B cell (primary cell): ENCODE results near the gene MCHR2. TPM values are rescaled to one million over a fixed set of nuclear protein-coding genes. Genes with fewer than 3 reads are reported as not detected.

Source experiments
- ATAC-seq: fragments of 200-7000 bp; cut with Tn5 transposase; one replicate; pipeline ENCODE4 v1.10.0; 2021; ENCODE audit warnings: low read depth, mild to moderate bottlenecking, moderate number of reproducible peaks, moderate library complexity
- CTCF ChIA-PET: fragments of 350-600 bp; sonication (Branson Sonifier 250); formaldehyde crosslinking; loops from one replicate; lab custom pipeline; 2021; ENCODE audit warnings: antibody characterized with exemption, inconsistent platforms; lab: Charles Lee
- POLR2A ChIA-PET: fragments of 350-600 bp; sonication (Branson Sonifier 250); formaldehyde crosslinking; loops from one replicate; lab custom pipeline; 2021; ENCODE audit warnings: antibody characterized with exemption; lab: Charles Lee
- DNase-seq: peaks from one replicate; pipeline ENCODE4 v3.0.0; 2013
- H2AFZ ChIP-seq: 2 replicates; pipeline ENCODE4 v1.6.1; 2012; ENCODE audit warnings: mild to moderate bottlenecking, low read depth, low read length; ENCODE audit not compliant: insufficient read depth, poor library complexity, severe bottlenecking
- H3K27ac ChIP-seq, 2 donors: 1 replicate in 1 of 2; 2 replicates in 1 of 2; pipeline ENCODE4 v1.5.1; 2012 to 2013; ENCODE audit warnings: low read length in 2 of 2, mild to moderate bottlenecking in 2 of 2, moderate library complexity in 1 of 2
- H3K27me3 ChIP-seq, 4 experiments: fragments of 200-600 bp in 1 of 4; sonication (generic) in 1 of 4; replicated peaks in 1 of 4; 1 replicate in 2 of 4; 2 replicates in 2 of 4; pipeline versions ENCODE4 v1.6.1 to v1.7.0; 2013 to 2016; ENCODE audit warnings: low read length in 3 of 4, mild to moderate bottlenecking in 2 of 4, mixed read lengths in 1 of 4, moderate library complexity in 1 of 4; ENCODE audit not compliant: insufficient read depth in 4 of 4, control insufficient read depth in 3 of 4; ENCODE audit errors: control extremely low read depth in 1 of 4
- H3K36me3 ChIP-seq, 2 experiments: replicated peaks in 1 of 2; 1 replicate in 1 of 2; 2 replicates in 1 of 2; pipeline versions ENCODE4 v1.6.1 to v1.7.1; 2013; ENCODE audit warnings: low read length in 1 of 2; ENCODE audit not compliant: insufficient read depth in 2 of 2, control insufficient read depth in 1 of 2; ENCODE audit errors: control extremely low read depth in 1 of 2, extremely low read depth in 1 of 2
- H3K4me1 ChIP-seq, 2 donors: fragments of 200-600 bp in 1 of 2; sonication (generic) in 1 of 2; 1 replicate in 1 of 2; 2 replicates in 1 of 2; pipeline versions ENCODE4 v1.5.1 to v1.6.1; 2013 to 2017; ENCODE audit warnings: low read length in 2 of 2; ENCODE audit not compliant: control insufficient read depth in 2 of 2, insufficient read depth in 2 of 2
- H3K4me2 ChIP-seq: replicated peaks from 2 replicates; pipeline ENCODE3; 2012; ENCODE audit warnings: mild to moderate bottlenecking, low read depth, low read length; ENCODE audit not compliant: poor library complexity, severe bottlenecking
- H3K4me3 ChIP-seq, 5 experiments: fragments of 200-600 bp in 1 of 5; sonication (generic) in 1 of 5; 1 replicate in 3 of 5; 2 replicates in 2 of 5; pipeline versions ENCODE4 v1.5.1 to v1.7.0; 2011 to 2016; ENCODE audit warnings: low read length in 4 of 5, mild to moderate bottlenecking in 4 of 5, low read depth in 2 of 5, control low read depth in 1 of 5, moderate library complexity in 1 of 5; ENCODE audit not compliant: insufficient read depth in 1 of 5; ENCODE audit errors: control extremely low read depth in 1 of 5, extremely low read depth in 1 of 5
- H3K79me2 ChIP-seq: fragments of 200-600 bp; sonication (generic); one replicate; pipeline ENCODE4 v1.6.0; 2016; ENCODE audit warnings: low read length; ENCODE audit not compliant: control insufficient read depth, insufficient read depth
- H3K9ac ChIP-seq: fragments of 200-600 bp; sonication (generic); 2 replicates; pipeline ENCODE4 v1.6.1; 2017; ENCODE audit warnings: mild to moderate bottlenecking, low read length, moderate library complexity
- H3K9me3 ChIP-seq, 3 donors: one replicate each; pipeline versions ENCODE4 v1.6.1 to v1.7.1; 2013; ENCODE audit warnings: low read length in 2 of 3; ENCODE audit not compliant: control insufficient read depth in 2 of 3, insufficient read depth in 1 of 3; ENCODE audit errors: control extremely low read depth in 1 of 3
- H4K20me1 ChIP-seq: 2 replicates; pipeline ENCODE4 v1.6.0; 2012; ENCODE audit warnings: mild to moderate bottlenecking, low read length; ENCODE audit not compliant: insufficient read depth, control insufficient read depth, poor library complexity, severe bottlenecking
- H3K27ac Mint-ChIP-seq: one replicate; pipeline ENCODE4 v1.8.0; 2021; ENCODE audit warnings: mixed read lengths
- H3K27me3 Mint-ChIP-seq: one replicate; pipeline ENCODE4 v1.8.0; 2021; ENCODE audit warnings: mixed read lengths
- H3K4me1 Mint-ChIP-seq: one replicate; pipeline ENCODE4 v1.8.0; 2021; ENCODE audit warnings: mixed read lengths
- H3K4me3 Mint-ChIP-seq: one replicate; pipeline ENCODE4 v1.8.0; 2021; ENCODE audit warnings: mixed read lengths
- H3K9me3 Mint-ChIP-seq: one replicate; pipeline ENCODE4 v1.8.0; 2022; ENCODE audit warnings: mixed read lengths; ENCODE audit not compliant: insufficient read depth
- CTCF ChIP-seq: fragments of 200-600 bp; IDR thresholded peaks from one replicate; pipeline ENCODE4 v1.8.0; 2022; ENCODE audit warnings: antibody characterized with exemption, mild to moderate bottlenecking
- EZH2 ChIP-seq: IDR thresholded peaks from 2 replicates; pipeline ENCODE4 v1.6.1; 2012; ENCODE audit warnings: borderline replicate concordance, low read depth, mild to moderate bottlenecking, moderate library complexity, low read length; ENCODE audit not compliant: insufficient read depth, poor library complexity, severe bottlenecking
- WGBS: methylation state at CpG from one replicate; pipeline ENCODE4 v1.1.5; 2013; ENCODE audit warnings: missing lambda C conversion rate; ENCODE audit not compliant: insufficient coverage; 5-methylcytosine and 5-hydroxymethylcytosine counted together
- intact Hi-C: fragments of 100-400 bp; cut with micrococcal nuclease; formaldehyde crosslinking; loops from one replicate; pipeline ENCODE4 v1.10.0; 2022
- polyA plus RNA-seq: library from polyadenylated mRNA; depleted of rRNA; stranded (reverse); fragments of >200 nt; gene quantifications from 2 replicates; pipeline ENCODE4 v1.2.3, GENCODE V29; 2012
- total RNA-seq, 2 donors: library from RNA; stranded (reverse); fragments of 120-200 nt in 1 of 2; gene quantifications; 1 replicate in 1 of 2; 2 replicates in 1 of 2; pipeline versions ENCODE4 v1.2.3 to v1.2.4, GENCODE V29; 2013 to 2022

MCHR2 gene
- total and polyA plus RNA-seq, 2 donors (not counting 1 experiment from before 2014, with no cell fraction given): not detected

- POLR2A ChIA-PET: no interaction called here
- WGBS: 78% methylated on average over 1 of the region's 1 CpG
- H3K27me3 Mint-ChIP-seq: peaks cover 40% of the 10 kb centered on the region
Observed at GRCh38 chr6:99995916-99996315, 1.9 kb upstream of the MCHR2 start.

GRCh38 chr6:99993146-99993532 is 884 bp downstream of the MCHR2 start:
- Mint-ChIP-seq H3K9me3 (no peaks in the 10 kb centered on the region), H3K27ac (no peak overlapping the region), H3K4me1 (no peaks in the 10 kb centered on the region), H3K27me3 (peaks cover 37% of the 10 kb centered on the region), H3K4me3 (no peak overlapping the region)
- no peak overlapping the region for H3K27ac ChIP-seq
- H3K9me3 ChIP-seq: peaks cover 0 to 3% (median 0%) of the 10 kb centered on the region in 3 donors
- TF ChIP-seq CTCF (no peak), EZH2 (no peak)
- no peaks in the 10 kb centered on the region for H3K36me3 ChIP-seq
- H3K9ac ChIP-seq: no peak overlapping the region
- H2AFZ ChIP-seq: no peak overlapping the region
- intact Hi-C loops: no loop called here
- H3K79me2 ChIP-seq: no peaks in the 10 kb centered on the region
- no peak overlapping the region for H3K4me3 ChIP-seq
- ChIA-PET POLR2A (no interaction called here), CTCF (interaction anchor here (0.7 kb wide), 1 partner anchor 104 kb away, joined by 4 read pairs; no protein-coding TSS in a partner anchor)
- no peak for ATAC-seq
- H3K27me3 ChIP-seq: peaks cover 0 to 32% (median 3%) of the 10 kb centered on the region in 4 experiments
- no peak for DNase-seq
- no peak overlapping the region for H3K4me2 ChIP-seq
- no peaks in the 10 kb centered on the region for H3K4me1 ChIP-seq
- 28% methylated on average over 7 of the region's 9 CpGs for WGBS
- H4K20me1 ChIP-seq: no peaks in the 10 kb centered on the region

More at GRCh38 chr6:99995916-99996315, 1.9 kb upstream of the MCHR2 start:
- CTCF ChIA-PET: no interaction called here
- Histone ChIP-seq H3K4me3 (no peak overlapping the region), H3K36me3 (no peaks in the 10 kb centered on the region), H3K9me3 (peaks cover 0 to 3% (median 0%) of the 10 kb centered on the region in 3 donors), H4K20me1 (no peaks in the 10 kb centered on the region), H2AFZ (no peak overlapping the region), H3K79me2 (no peaks in the 10 kb centered on the region), H3K27ac (no peak overlapping the region), H3K4me1 (no peaks in the 10 kb centered on the region), H3K27me3 (peaks cover 0 to 29% (median 3%) of the 10 kb centered on the region in 4 experiments), H3K9ac (no peak overlapping the region), H3K4me2 (no peak overlapping the region)
- DNase-seq: no peak
- TF ChIP-seq EZH2 (no peak), CTCF (no peak)
- no peak overlapping the region for H3K27ac Mint-ChIP-seq
- no peaks in the 10 kb centered on the region for H3K4me1 Mint-ChIP-seq
- no peak for ATAC-seq
- H3K4me3 Mint-ChIP-seq: no peak overlapping the region
- no peaks in the 10 kb centered on the region for H3K9me3 Mint-ChIP-seq
- intact Hi-C loops: no loop called here
